IPS DF 19.7 (cell line): ENCODE results near the gene DVL1.
"Not testable (repeated sequence)": the region's sequence is repeated elsewhere in the genome, so short reads cannot be mapped to it uniquely, and the experiment has no call there.

ENCODE experiments used
- DNase-seq: peaks from one replicate; pipeline ENCODE4 v3.0.0-alpha.2; 2013; ENCODE audit warnings: low read depth, low spot score

Gene DVL1

DNA sequence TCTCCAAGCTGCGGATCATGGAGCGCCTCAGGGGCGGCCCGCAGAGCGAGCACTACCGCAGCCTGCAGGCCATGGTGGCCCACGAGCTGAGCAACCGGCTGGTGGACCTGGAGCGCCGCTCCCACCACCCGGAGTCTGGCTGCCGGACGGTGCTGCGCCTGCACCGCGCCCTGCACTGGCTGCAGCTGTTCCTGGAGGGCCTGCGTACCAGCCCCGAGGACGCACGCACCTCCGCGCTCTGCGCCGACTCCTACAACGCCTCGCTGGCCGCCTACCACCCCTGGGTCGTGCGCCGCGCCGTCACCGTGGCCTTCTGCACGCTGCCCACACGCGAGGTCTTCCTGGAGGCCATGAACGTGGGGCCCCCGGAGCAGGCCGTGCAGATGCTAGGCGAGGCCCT lies 21.9 kb downstream of the DVL1 start:
- no peak for DNase-seq

DNA sequence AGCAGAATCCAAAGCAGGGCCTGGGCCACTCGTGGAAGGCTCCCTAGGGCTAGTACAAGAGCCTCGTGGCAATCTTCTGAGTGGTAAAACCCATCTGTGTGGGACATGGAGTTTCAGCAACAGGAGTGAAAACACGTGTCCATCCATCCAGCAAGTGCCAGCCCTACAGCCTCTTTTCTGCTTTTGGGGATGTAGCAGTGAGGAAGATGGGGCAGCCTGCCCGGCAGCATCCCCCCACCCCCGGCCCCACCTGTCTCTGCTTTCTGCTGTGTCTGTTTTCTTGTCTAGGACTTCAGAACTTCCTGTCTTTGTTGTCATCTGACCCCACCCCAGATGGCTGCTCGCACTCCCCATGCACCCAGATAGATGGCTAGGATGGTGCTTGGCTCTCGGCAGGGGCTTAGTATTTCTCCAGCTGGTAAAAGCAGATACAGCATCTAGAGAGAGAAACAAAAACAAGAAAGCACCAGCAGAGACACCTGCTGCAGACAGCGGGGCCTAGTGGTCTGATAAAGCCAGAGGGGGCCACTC lies 23.1 kb downstream of the DVL1 start:
- DNase-seq: no peak

DNA sequence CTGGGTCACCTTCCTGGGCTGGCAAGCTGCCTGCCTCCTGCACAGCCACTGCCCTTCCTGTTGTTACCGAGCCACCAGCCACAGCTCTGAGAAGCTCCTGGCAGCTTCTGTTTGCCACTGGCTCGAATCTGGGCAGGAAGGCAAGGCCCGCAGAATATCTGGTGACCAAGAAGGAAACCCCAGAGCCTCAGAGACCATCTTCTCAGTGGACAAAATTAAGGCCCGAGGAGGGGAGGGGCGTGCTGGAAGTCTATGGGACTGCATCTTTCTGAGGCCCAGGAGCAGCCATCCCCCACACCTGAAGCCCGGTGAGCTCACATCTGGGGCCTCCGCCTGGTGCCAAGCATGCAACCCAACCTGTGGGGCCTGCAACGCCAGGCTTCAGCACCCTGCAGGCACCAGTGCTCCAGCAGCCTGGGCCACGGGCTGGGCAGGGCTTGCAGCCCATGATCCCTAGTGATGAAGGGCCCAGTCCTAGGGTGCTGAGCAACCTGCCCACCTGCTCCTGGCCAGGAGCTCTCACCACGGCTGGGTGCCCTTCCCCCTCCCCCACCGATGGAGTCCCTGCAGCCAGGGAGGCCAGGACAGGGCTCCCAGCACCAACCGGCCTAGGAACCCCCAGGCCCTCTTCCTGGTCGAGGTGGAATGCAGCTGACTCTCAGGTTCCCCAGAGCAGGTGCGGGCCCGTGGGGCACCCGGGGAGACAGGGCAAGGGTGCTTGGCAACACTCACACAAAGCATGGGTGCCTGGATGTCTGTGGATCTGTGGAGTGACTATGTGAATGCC lies 23.7 kb downstream of the DVL1 start:
- DNase-seq: no peak

DNA sequence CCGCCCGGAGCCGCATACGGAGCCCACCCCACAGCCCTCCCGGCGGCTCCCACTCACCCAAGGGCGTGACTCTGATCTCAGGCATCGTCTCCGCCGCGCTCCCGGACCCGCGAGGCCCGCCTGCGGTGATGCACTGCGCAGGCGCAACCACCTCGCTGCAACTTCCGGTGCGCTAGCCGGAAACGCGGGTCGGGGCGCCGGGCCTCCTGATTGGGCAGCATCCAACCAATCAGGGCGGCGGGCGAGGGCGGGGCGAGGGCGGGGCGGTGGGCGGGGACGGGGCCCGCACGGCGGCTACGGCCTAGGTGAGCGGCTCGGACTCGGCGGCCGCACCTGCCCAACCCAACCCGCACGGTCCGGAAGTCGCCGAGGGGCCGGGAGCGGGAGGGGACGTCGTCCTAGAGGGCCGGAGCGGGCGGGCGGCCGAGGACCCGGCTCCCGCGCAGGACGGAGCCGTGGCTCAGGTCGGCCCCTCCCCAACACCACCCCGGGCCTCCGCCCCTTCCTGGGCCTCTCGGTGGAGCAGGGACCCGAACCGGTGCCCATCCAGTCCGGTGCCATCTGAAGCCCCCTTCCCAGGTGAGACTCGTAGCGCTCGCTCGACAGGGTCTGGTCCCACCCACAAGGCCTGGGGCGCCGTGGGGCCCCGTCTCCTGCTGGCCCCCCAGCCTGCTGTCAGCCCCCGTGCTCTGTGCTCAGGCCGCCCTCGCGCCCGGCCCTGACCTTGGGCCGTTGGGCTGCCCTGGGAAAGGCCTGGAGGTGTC lies 24.5 kb downstream of the DVL1 start, which contains the start of the genes CPTP and INTS11:
Gene CPTP, plus strand, starts transcription at position 279 of the 764 bp plus-strand sequence. CDS start 2,109 bp downstream, outside the sequence.
Gene INTS11, minus strand, starts transcription at position 137 of the 764 bp plus-strand sequence. Its CDS starts 52 bp downstream, at position 85.
- DNase-seq: no peak

DNA sequence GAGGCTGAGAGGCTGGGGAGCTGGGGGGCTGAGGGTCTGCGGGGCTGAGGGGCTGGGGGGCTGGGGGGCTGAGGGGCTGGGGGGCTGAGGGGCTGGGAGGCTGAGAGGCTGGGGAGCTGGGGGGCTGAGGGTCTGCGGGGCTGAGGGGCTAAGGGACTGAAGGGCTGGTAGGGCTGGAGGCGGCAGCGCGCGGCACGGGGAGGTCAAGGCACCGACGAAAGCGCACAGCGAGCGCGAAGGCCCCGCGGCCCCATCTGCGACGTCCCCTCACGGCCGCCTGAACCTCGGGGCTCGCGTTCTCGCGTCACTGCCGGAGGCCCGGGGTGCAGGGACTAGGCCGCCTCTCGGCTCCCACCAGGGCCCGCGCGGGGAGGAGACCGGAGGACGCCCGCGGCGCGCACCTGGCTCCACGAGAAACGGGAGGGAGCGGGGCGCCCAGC lies 25.1 kb downstream of the DVL1 start:
- DNase-seq: no peak

DNA sequence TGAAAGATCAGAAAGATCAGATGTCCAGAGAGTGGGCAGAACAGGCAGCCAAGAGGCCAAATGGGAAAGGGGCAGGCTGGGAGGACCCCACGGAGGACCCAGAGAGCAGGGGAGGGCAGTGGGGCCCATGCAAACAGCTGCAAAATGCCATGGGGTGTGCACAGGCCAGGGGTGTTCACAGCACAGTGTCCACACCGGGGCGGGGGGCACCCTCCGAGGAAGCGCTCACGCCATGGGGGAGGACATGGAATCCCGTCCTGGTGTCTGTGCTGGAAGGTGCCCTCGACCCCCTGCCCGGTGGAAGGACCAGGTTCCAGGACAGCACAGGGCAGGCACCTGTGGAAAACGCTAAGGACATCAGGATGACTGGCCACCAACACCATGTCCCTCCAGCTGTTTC lies 26.3 kb downstream of the DVL1 start:
- no peak for DNase-seq

DNA sequence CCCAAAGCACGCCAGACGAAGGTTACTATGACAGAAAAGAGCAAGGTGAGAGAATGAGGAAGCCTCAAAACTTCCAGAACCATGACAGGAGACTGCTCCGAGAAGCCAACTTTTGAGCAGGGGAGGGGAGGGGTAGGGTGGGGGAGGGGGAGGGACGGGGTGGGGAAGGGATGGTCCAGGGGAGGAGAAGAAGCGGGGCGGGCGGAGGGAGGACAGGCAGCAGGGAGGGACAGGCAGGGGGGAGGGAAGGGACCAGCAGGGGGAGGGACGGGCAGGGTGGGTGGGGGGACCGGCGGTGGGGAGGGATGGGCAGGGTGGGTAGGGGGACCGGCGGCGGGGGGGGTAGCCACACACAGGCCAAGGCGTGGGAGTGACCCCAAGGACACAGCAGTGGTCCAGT lies 26.8 kb downstream of the DVL1 start:
- no peak for DNase-seq

DNA sequence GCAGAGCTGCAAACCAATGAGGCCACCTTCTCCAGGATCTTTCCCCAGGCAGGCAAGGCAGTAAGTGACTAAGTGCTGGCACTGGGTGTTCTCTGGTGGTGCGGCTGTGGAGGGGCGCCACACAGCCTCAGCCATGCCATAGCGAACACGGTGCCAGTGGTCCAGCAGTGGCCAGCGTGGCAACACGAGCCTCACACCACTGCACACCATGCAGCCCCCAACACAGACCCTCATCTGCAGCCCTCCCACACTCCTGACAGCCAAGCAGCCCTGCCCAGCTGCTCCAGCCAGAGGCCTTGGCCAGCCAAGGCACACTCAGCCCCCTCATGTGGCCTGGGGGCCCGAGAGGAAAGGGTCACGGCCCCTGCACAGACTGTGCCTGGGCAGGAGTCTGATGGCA lies 27.7 kb downstream of the DVL1 start:
- DNase-seq: no peak

DNA sequence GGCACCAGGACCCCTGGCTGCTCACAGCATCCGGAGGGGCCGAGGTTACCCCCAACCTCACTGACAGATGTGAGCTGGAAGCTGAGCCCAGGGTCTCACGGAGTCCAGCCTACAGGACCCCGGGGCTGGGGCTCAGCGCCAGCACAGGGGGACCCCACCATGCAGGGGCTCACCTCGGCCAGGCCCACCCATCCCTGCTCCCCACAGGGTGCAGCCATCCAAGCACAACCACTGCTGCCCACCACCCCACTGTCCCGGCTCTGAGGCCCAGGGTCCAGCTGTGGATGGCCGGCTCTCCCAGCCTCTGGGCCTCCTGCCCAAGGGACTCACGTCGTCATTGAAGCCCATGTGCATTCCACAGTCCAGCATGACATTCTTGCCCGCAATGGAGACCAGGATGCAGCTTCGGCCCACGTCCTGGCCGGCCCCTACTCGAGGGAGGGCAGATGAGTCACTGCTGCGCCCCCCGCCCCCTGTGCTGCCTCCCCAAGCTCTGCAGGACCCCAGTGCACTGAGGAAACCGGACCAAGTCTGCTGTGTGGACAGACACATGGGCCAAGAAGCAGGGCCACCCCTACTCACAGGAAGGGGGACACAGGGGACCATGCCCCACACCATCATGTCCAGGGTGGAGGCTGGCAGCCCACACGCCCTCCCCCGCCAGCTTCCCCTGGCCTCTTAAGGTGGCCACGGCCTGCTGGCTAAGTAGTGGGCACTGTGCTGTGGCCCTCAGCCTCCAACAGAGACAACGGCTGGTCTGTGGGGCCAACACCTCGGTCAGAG lies 28.4 kb downstream of the DVL1 start:
- DNase-seq: no peak

DNA sequence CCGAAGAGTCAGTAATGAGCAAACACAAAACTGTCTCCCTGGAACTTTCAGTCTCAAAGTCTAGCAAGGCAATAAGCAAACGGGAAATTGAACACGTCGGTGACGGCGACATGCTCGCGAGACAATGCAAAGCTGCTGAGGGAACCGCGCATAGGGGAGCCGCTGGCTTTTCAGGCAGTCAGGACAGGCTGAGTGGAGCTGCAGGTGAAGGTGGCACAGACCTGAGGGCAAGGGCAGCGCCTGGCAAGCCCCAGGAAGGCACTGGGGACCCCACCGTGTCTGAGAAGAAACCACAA lies 29.6 kb downstream of the DVL1 start:
- DNase-seq: no peak

DNA sequence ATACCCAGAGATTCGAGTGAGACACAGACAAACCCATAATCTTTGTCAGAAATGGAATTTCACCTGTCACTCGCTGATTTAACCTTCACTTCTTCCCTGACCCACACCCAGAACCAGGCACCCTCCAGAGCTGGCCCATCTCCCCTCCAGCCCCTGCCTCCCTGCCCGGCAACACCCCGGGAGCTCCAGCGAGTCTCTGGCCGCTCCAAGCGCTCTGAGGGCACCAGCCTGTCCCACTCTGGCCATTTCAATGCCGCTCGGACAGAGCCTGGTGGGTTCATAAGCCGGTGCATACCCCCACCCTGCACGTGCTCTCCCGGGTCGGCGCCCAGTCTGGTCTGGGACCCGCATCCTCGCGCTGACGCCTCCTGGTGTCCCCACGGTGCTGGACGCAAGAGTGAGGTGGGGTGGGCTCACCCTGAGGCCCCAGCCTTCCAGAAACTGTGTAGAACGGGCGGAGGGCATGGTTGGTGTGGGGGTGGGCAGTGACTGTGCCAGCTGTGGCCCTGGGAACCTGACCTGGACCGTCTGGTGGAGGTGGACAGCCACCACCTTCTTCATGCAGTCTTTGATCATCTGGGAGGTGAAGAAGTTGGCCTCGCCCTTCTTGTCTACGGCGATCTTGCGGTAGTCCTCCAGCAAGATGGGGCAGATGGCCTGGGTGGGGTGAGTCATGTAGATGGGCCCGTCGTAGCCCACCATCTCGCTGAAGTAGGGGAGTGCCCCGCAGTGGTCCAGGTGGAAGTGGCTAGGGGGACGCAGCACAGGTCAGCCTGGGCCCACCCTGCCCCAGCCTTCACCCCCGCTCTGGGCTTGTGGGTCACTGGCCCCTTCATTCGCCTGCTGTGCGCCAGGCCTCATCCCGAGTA lies 30.2 kb downstream of the DVL1 start:
- no peak for DNase-seq

DNA sequence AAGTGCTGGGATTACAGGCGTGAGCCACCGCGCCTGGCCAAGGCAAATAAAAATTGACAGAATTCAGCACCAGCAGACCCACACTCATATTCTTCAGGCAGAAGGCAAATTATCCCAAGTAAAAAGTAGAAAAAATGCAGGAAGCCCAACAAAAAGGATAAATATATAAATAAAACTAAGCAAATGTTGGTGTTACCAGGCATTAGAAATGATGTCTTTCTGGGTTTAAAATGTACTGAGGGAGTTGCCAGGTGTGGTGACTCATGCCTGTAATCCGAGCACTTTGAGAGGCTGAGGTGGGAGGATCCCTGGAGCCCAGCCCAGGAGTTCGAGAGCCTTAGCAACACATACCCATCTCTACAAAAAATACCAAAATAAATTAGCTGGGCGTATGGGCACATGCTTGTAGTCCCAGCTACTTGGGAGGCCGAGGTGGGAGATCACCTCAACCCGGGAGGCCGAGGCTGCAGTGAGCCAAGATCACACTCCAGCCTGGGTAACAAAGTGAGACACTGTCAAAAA lies 31.0 kb downstream of the DVL1 start:
- no peak for DNase-seq

DNA sequence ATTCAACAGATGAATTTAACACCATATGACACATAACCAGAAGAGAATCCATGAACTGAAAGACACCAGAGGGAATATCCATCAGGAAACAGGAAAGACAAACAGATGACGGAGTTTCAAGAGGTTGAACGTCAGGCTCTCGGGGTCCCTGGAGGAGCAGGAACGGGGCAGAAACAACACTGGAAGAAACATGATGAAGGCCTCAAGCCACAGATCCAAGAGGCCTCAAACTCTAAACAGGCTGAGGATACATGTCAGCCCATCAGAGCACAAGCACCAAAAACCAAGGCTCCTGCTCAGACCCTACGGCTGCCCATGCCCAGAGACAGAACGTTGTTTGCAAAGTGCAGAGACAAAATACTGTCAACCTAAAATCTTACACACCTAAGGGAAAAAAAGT lies 31.8 kb downstream of the DVL1 start:
- no peak for DNase-seq

DNA sequence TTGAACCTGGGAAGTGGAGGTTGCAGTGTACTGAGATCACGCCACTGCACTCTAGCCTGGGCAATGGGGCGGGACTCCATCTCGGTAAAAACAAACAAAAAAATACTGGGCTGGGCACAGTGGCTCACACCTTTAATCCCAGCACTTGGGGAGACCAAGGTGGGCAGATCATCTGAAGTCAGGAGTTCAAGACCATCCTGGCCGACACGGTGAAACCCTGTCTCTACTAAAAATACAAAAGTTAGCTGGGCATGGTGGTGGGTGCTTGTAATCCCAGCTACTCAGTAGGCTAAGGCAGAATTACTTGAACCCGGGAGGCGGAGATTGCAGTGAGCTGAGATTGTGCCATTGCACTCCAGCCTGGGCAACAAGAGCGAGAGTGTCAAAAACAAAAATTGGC lies 33.0 kb downstream of the DVL1 start:
- not testable (repeated sequence) for DNase-seq

DNA sequence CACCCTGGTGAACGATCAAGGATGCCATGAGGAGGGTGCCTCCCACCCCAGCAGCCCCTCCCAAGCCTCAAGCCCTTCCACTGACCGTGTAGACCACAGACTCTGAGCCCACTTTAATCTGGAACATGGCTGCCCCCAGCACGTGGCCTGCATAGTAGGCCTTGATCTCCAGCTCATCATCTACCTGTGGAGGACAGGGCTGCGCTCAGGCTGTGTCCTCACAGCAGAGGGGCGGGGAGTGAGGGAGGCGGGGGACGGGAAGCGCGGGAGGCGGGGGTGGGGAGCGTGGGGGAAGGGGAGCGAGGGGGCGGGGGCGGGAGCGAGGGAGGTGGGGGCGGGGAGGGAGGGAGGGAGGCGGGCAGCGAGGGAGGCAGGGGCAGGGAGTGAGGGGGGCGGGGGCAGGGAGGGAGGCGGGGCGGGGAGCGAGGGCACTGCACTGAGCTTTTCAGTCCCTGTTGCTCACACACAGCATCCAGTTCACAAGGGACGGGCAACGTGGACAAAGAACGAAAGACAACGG lies 33.7 kb downstream of the DVL1 start:
- no peak for DNase-seq

DNA sequence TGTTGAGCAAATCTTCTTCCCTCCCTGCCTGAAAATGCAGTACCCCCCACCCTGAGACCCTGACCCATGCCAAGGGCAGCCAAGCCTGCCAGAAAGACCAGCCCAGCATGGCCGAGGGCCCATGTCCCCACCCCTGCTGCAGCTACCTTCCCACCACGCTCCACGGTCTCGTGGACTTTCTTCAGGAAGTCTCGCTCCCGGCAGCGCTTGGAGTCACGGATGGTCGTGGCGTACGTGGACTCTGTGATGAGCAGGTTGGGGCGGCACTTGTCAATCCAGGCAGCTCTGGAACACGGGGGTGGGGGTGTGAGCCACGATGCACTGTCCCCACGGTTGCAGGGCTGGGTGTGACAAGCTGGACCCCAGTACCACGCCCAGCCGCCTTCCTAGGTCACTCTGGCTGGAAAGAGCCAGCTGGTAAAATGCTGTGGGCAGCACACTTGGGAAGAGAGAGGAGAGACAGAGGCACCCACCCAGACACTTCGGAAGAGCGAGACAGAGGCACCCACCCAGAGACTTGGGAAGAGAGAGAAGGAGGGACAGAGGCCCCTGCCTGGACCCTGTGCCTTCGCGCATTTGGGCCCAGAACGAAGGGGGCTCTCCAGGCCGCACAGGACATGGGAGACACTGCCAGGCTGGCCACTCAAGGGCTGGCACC lies 34.4 kb downstream of the DVL1 start:
- DNase-seq: no peak

DNA sequence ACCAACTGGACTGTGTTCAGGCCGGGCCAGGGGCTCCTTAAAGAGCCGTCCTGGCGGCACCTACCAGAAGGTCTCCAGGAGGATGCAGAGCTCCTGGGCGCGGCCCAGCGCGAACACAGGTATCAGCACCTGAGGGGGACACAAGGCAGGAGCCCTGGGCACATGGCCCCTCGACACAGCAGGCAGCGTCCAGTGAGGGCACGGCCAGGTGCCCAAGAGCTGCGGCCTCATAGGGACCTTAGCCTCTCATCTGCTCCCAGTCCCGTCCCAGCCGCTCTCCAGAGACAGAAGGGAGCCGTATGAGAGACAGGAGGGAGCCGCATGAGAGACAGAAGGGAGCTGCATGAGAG lies 35.0 kb downstream of the DVL1 start:
- no peak for DNase-seq

DNA sequence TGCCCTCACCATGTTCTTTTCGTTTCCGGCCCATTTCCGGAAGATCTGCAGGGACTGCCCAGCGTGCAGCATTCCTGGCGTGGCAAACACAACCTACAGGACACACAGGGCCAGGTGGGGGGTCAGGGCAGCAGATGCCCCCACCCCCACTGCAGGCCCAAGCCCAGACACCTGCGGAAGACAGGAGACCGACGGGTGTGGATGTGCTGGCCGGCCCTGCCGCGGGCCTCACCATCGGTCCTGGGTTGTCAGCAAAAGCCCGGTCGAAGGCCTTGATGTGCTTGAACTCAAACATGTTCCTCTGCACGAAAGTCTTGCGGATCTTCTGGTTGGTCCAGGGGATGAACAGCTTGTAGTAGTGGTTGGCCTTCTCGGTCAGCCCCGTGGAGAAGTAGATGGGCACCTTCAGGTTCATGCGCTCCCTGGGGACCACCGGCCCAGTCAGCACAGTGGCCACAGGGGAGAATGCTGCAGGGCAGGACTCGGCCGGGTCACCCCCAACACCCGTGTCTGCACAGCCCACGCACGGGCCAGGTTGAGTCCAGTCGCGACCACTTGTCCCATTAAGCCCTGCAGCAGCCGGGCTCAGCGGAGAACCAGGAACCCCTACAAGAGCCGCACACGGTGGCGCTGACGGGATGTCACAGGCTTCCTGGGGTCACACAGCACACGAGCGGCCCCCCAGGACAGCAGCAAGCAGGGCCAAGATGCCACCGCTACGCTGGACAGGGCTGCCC lies 35.5 kb downstream of the DVL1 start:
- no peak for DNase-seq
